GM19043 (cell line): Measurements from ENCODE around the gene SPOCK2.

Experiments used
- ATAC-seq: cut with Tn5 transposase; IDR thresholded peaks from one replicate; pipeline ENCODE4 v1.9.1; 2021; ENCODE audit warnings: low read depth; ENCODE audit not compliant: unreplicated experiment

The SPOCK2 gene

DNA sequence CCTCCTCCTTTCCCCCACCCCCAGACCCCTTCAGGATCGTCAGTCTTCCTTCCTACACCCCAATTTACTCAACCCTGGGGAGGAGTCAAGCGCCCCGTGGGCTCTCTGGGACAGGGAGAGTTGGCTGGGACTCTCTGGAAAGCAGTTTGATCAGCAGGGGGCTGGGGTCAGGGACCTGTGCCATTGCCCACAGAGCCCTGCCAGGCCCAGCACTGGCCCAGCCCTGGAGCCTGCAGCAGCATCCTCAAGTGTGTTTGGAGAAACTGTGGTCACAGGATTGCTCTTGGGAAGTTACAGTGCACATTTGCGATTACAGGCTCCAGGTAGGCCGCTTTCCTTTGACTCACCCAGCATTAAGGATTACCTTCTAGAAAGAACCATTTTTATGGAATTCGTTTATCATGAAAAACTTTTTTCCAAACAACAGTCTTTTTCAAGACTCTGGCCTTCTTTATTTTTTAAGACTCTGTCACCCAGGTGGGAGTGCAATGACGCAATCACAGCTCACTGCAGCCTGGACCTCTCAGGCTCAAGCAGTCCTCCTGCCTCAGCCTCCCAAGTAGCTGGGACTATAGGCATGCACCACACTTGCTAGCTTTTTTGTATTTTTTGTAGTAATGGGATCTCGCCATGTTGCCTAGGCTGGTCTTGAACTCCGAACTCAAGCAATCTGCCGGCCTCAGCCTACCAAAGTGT is 73.4 kb downstream of the SPOCK2 start:
- ATAC-seq = no peak

DNA sequence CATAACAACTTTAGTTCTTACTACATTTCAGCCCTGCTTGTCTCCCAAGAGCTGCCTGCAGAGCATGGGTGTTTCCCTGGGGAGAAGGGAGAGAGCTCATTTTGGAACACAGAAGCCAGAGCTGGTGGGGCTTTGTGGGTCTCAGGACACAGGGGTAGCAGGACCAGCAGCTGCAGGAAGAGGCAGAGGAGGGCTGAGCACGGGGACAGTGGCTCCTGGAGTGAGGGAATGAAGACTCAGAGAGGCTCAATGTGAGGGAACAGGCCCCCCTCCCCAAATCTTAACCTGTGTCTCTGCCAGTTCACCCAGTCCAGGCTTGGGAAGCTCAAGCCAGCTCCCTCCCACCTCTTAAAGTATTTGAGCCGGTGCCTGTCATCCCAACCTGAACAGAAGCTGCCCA is 74.2 kb downstream of the SPOCK2 start:
- no peak for ATAC-seq

DNA sequence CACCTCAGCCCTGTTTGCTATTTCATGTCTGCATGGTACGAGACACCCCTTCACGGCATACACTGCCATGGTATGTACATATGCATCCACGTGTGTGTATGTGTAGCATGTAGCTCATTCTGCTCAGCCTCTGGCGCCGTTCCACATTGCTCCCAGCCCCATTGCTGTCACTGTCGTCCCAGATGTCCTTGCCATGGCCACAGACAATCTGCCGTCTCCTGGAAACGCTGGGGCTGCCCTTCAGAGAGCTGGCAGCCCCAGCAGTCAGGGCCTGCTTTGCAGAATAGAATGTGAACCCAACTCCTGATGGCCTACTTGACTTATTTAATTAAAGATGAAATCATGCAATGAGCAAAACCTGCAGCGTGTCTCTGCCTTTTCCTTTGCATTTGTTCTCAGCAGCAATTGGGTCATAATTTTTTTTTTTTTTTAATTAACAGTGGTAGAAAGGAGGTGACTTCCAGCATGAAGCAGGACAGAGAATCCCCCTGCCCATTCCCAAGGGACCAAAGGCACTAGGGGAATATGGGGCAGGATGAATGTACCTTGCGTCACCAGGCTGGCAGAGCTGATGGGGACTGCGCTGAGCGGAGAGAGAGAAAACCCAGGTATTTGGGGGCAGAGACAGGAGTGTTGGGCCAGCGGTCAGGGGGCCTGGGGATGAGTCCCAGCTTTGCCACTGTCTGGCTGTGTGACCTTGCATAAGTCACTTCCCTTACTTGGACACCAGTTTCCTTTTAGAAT is 75.0 kb downstream of the SPOCK2 start:
- ATAC-seq = no peak

- ATAC-seq = no peak
Observed at GRCh38 chr10:72012796-72013195, 75.6 kb downstream of the SPOCK2 start.

- no peak for ATAC-seq
Observed at GRCh38 chr10:72011976-72012512, 76.3 kb downstream of the SPOCK2 start.

DNA sequence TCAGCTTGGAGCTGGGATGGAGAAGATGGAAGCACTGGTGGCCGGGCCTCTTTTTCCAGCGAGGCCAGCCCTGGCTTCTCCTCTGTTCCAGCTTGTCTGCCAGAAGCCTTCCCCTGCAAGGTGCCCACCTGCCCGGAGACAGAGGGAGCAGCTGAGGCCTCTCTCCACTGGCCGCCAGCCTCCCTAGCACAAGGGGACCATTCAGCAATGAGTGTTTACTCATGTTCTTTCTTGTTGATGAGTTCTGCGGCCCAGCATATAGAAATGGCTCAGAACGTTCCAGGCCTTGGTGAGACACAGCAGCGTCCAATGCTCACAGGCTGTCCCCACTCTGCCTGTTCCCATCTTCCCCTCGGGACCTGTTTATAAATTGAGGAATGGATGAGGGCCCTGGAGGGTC is 76.9 kb downstream of the SPOCK2 start:
- ATAC-seq = no peak

GRCh38 chr10:72011016-72011415 is 77.3 kb downstream of the SPOCK2 start:
- no peak for ATAC-seq

DNA sequence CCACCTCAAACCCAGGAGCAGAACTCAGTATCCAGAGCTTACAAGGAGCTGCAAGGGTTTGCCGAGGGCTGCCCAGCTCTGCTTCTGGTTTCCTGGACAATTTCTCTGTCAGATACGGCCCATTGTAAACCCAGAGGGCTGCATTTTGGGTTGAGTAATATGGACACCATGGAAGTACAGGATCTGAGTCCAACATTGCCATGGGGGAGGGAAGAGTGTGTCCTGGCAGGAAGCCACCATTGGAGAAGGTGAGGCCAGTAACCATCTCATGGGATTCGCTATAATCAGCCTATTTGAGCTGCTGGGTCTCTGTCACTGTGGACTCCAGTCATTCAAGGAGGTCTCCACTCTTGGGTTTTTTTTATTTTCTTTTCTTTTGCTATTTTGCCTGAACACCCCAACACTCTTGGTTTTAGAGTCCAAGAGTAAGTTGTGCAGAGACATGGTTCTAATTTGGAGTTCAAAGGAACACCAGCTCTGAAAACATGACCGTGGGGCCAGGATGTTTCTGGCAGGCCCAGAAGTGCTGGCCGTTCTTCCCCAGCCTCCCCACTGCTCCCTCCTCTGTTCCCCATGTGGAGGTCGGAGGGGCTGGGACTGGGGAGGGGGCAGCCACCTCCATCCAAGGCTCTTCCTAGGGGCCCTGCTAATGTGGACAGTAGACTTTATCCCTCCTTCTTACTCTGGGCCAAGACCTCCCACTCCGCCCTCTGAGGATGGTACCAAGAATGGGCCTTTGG is 77.9 kb downstream of the SPOCK2 start:
- no peak for ATAC-seq

DNA sequence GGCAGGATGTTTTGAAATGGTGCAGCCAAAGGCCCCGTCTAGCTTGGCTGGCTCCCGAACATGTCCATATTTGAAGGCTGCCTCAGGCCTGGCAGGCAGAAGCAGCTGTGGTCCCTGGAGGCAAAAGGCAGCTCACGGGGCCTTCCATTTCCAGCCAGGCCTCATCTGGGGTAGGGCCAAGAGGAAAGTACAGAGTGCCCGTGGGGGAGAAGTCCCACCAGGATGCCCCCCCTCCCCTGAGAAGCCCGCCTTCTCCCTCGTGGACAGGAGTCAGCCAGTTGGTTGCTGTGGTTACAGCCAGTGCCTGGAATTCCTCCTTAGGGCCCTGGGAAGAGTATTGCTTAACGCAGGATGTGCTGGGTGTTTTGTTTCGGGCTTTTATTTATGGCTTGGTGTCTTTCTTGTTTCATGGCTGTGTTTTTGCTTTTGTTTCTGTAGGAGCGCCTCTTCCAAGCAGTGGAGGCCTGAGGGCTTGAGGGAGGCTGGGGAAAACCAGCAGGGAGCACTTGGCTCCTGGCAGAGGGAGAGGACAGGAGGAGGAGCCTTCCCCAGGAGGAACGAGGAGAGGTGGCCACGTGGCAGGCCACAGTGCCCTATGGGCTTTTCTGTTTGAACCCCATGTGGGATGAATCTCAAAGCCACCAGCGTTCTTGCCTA is 78.8 kb downstream of the SPOCK2 start:
- ATAC-seq = no peak

- no peak for ATAC-seq
Observed at GRCh38 chr10:72009051-72009424, 79.3 kb downstream of the SPOCK2 start.
